ENCODE data around the gene LRRC75A.

The LRRC75A gene

GRCh38 chr17:16492613-16493530 lies 879 bp upstream of the LRRC75A start:
- no peak for DNase-seq

GRCh38 chr17:16491131-16491702 lies 776 bp downstream of the LRRC75A start:
- DNase-seq: no peak

- no peak for DNase-seq
Measured at GRCh38 chr17:16489431-16489830, 2.6 kb downstream of the LRRC75A start.

- no peak for DNase-seq
Measured at GRCh38 chr17:16488968-16489337, 3.0 kb downstream of the LRRC75A start.

GRCh38 chr17:16488186-16488967 lies 3.6 kb downstream of the LRRC75A start:
- DNase-seq: no peak

GRCh38 chr17:16486373-16487250 lies 5.4 kb downstream of the LRRC75A start:
- no peak for DNase-seq

- no peak for DNase-seq
Measured at GRCh38 chr17:16484445-16485175, 7.4 kb downstream of the LRRC75A start.

- DNase-seq: no peak
Measured at GRCh38 chr17:16483021-16483645, 8.9 kb downstream of the LRRC75A start.

- DNase-seq: no peak
Measured at GRCh38 chr17:16482253-16482652, 9.7 kb downstream of the LRRC75A start.

GRCh38 chr17:16480995-16481394 lies 11.0 kb downstream of the LRRC75A start:
- no peak for DNase-seq

- DNase-seq: no peak
Measured at GRCh38 chr17:16479264-16479663, 12.7 kb downstream of the LRRC75A start.

- DNase-seq: no peak
Measured at GRCh38 chr17:16478649-16479048, 13.3 kb downstream of the LRRC75A start.

GRCh38 chr17:16477666-16478065 lies 14.3 kb downstream of the LRRC75A start:
- DNase-seq: no peak

GRCh38 chr17:16477255-16477654 lies 14.7 kb downstream of the LRRC75A start:
- DNase-seq: no peak

- DNase-seq: no peak
Measured at GRCh38 chr17:16475179-16475704, 16.8 kb downstream of the LRRC75A start.

- no peak for DNase-seq
Measured at GRCh38 chr17:16474012-16474725, 17.8 kb downstream of the LRRC75A start.

- DNase-seq: no peak
Measured at GRCh38 chr17:16473044-16474011, 18.7 kb downstream of the LRRC75A start.

- DNase-seq: no peak
Measured at GRCh38 chr17:16472539-16472938, 19.5 kb downstream of the LRRC75A start.

- DNase-seq: no peak
Measured at GRCh38 chr17:16471295-16471694, 20.7 kb downstream of the LRRC75A start.

Data from CD4-positive, alpha-beta T cell treated with Interleukin-10 for 1 hour (primary cell).